AG20443 (cell line): ENCODE data around the gene ITGB1BP1.

Experiments
- DNase-seq: peaks from one replicate; pipeline ENCODE4 v3.0.0; 2012; ENCODE audit warnings: low spot score, mixed read lengths

The ITGB1BP1 gene

DNA sequence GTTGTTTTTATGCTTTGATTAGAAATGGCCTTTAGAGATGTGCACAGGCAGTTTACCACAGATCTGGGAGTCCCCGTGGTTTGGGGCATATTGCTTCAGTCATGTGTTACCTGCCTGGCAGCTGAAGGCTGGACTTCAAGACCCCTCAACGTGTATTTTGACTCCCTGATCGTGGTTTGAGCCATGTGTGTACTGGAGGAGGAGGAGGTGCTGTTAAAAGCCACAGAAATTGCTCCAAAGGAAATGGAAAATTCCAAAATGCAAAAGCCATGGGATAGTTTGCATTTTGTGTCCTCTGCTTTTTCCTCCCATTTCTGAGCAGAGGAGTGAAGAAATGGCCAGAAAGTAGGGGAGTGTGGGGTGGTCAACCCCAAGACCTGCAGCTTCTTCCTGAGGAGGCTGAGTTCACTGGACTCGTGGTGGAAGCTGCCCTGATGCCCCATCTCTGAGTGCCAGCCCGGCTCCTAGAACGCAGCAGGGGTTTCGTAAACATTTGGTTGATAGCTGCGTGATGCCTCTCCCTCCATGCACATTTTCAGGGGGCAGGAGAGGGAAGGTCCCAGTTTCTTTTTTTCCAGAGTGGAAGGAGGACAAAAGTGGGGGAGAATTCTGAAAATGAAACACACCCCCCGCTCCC, 45.7 kb downstream of the ITGB1BP1 start:
- DNase-seq = no peak

DNA sequence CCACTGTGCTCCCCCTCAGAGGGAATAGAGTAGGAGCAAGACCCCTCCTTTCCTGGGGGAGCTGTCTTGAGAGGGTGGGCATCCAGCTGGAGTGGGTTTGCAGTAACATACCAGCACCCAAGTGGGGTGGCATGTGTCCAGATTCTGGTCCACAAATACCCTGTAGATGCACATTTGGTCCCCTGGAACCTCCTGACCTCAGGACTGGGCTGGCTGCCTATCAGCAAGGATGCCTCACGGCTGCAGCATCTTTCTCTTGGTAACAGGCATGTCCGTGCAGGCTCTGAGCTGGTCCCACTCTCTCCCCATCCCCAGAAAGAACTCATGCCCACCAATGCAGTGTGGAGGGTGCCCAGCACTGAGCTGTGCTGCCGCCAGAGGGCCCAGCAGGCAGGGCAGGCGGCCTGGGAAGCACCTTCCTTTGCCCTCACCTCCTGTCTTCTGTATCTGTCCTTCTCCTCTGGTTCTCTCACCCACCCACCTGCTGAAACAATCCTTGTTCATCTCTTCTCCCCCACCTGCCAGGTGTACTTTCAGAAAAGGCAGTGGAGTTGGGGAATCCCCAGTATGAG, 47.4 kb downstream of the ITGB1BP1 start:
- no peak for DNase-seq

DNA sequence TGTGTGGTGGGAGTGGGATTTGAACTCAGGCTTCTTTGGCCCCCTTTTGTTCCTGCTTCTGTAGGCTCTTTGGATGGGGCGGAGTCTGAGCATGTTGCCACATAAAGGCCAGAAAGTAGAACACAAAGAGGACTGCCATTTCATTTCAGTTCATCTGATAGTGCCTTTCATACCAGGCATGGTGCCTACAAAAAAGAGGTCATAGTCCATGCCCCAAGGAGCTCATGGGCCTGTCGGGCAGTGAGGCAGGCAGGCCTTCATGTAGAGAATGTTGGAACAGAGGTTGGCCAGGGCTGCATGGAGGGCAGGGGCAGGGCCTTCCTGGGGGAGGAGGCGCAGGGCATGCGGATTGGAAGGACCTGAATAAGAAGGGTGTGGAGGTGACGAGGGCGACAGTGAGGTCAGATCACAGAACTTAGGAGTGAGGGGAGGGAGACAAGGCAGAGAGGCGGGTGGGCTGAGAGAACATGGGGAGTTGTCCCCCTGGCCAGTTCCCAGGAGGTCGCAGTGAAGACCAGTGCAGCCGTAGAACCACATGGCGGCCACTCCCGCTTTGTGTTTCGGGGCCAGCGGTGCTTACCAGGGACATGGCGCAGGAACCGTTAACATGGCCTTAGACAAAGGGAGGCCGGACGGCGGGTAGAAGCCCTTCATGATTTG, 49.1 kb downstream of the ITGB1BP1 start:
- no peak for DNase-seq

DNA sequence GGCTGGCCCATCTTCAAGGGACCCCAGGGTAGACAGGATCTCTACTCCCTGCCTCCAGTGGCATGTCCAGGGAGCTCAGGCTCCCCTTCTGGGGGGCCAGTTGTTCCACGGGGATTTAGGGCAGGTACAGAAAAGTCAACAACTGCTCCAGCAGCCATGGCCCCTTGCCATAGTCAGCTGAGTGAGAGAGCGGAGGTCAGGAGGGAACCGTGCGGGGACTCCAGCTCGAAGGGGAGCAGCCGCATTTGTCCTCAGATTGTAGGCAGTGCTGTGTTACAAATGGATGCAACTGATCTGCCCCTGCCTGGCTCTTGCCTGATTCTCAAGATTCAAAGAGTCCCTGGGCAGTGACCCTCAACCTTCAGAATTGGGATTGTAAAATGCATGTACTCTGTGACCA, 49.9 kb downstream of the ITGB1BP1 start:
- no peak for DNase-seq

DNA sequence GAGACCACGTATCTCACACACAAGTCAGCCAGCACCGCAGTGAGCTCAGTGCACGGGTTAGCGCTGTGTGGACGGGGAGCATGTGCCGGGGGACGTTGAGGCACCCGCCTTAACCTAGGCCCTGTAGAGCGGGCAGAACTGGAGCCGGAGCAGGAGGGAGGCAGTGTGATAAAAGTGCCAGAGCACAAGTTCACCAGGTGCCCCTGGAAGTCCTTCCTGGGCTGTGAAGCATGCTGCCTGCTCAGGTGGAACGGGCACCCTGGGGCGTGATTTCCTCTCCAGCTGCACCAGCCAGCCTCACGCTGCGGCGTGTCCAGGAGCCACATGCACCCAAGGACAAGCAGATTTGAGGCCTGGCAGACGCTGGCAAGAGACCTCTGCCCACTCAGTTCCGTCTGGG, 50.3 kb downstream of the ITGB1BP1 start:
- DNase-seq = no peak

DNA sequence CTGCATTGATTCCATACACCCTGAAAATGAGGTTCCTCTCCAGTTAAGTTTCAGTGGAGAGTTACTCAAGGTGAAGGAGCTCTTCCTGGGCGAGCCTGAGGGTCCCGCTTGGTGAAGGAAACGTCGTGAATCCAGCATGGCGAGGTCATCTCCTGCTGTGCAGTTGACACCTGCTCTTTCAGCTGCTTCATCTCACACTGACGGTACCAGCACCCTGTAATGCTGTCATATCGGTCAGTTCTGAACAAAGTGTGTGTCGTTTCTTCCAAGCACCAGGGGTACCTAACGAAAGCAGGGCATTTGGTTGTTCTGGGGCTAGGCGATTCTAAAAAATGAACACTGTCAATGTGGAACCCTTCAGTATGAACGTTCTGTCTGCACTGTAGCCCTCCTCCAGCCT, 52.6 kb downstream of the ITGB1BP1 start:
- no peak for DNase-seq

DNA sequence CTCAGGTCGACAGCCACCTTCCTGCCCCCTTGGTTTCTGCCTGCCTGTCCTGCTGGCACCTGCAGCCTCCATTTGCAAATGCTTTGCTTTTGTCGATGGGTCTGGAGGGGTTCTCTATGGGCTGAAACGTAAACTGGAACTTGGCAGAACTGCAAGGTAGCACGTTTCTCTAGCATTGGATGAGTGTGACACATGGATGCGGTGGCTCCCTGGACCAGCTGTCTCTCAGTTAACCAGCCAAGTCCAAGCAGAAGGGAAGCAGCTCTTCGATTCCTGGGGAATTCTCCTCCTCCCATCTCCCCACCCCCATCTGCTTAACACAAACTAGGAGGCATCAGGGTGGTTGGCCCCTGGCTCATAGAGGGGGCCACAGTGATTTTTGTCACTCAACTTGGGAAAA, 57.3 kb downstream of the ITGB1BP1 start:
- no peak for DNase-seq

DNA sequence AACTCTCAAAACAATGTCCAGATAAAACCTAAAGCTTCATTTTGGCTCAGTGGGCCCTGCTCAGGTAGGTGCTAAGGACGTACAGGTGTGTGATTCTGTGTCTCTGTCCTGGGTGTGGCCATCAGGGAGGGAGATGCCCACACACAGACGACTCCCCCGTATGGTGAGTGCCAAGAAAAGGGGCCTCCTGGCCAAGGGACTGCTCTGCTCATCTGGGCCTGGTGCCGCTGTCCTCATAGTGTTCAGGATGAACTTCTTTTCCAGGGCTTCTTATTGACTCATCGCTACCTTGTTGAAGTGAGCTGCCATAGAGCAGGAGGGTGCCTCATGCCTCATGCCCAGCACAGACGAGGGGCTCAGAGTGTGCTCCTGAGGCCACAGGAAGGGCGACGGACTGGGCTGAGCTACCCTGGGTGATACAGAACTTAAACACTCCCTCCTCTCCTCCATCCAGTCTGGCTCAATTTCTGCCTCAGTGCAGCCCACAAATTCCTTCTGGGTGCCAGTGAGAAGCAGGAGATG, 57.8 kb downstream of the ITGB1BP1 start:
- DNase-seq = no peak

DNA sequence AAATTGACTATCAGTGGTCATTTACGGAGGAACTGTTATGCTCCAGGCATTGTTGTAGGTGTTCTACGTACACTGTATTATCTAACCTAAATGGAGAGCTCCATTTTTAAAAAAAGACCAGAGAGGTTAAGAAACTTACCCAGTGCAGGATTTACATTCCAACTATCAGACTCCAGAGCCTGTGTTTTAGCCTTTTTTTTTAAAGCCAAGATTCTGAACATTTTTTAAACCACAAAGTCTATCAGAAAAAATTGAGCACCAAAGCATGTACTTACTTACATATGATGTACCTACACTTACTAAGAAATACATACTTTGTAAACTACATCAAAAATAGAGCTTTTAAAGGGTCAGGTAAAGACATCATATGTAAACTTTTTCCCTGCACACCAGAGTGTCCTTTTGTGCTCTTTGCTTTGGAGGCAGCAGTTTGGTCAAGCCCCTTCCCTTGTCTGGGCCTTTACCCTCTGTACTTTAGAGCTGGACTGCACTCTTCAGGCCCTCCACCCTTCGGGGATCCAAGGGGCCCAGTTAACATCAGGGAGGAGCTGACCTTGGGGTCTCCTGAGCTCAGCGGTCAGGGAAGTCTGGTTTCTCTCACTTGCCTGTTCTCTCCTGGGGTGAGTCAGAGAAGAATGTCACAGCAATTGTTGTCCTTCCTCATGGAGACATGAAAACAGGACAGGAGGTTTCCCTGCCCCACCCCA, 58.4 kb downstream of the ITGB1BP1 start:
- DNase-seq = no peak

DNA sequence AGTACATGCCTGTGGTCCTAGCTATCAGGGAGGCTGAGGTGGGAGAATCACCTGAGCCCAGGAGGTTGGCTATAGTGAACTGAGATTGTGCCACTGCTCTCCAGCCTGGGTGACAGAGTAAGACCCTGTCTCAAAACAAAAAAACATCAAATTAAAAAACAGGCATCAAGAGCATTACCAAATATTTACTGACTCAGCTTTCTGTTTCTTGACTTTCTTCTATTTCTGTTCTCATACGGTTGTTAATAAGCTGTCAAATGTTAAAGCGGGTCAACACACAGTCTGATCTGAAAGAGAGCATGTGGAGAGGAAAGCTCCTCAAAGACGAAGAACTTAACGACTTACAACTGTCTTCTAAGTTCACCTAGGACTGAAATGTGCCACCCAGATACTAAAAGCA, 59.0 kb downstream of the ITGB1BP1 start:
- no peak for DNase-seq

DNA sequence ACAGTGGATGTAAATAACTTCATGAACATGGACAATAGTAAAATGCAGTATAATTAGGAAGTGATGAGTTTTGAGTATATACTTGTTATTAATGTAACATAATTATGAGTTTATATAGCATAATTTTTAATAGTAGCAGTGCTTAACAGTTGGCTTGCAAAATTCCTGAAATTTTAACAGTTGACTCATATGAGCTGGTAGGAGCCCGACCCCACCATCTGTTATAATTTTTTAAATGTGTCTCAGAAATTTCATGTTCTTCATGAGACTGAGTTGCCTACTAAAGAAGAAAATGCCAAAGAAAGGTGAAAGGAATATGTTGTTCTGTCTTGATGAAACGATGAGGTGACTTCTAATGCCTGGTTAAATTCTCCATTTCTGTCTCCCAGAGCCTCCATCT, 62.6 kb downstream of the ITGB1BP1 start:
- no peak for DNase-seq

DNA sequence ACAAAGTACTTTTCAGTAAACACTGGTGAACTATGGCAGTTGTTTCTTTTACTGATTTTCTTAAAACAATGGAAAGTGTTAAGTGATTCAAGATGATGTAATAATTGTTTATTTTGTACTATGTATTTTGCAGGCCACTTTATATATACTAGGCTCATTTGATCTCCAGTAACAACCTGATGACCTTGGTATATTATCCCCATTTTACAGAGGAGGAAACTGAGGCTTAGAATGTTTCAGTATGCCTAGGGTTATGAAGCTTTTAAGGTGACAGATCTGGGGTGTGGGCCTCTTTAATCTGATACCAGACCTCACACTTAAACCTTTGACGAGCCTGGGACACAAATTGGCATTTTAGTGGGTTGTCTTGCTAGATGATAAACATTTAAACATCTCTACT, 63.2 kb downstream of the ITGB1BP1 start:
- no peak for DNase-seq

DNA sequence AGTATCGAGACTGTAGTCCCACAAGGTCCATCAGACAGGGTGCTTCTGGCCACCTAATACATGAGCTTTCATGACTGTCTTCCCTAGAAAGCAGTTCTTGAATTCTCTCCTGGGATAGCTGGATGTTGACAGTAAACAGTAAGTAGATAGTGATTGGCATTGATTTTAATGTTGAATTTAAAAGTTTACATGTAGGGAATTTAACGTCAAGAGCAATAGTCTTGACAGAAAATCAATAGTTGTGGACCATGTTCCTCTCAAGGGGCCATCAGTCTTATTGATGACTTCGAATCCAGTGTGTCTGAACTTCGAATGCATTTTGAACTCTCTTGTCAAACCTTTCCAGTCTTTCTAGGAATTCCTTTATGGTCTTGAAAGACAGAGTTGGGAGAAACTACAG, 63.9 kb downstream of the ITGB1BP1 start:
- DNase-seq = no peak

DNA sequence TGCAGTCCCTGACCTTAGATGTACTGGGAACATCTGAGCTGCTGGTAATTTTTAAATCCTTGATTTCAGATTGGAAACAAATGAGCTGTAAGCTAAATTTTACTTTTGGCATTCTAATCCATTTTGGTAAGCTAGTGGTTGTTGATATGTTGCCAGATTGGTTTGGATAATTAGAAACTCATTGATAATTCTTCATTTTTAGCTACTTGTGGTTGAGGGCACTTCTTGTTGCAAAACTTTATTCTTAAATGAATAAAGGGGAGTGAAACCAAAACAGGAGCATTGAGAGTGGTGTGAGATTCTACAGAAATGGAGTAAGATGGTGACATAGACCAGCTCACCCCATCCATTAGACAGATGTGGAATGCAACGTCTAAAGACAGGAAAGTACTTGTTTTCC, 64.5 kb downstream of the ITGB1BP1 start:
- DNase-seq = no peak

DNA sequence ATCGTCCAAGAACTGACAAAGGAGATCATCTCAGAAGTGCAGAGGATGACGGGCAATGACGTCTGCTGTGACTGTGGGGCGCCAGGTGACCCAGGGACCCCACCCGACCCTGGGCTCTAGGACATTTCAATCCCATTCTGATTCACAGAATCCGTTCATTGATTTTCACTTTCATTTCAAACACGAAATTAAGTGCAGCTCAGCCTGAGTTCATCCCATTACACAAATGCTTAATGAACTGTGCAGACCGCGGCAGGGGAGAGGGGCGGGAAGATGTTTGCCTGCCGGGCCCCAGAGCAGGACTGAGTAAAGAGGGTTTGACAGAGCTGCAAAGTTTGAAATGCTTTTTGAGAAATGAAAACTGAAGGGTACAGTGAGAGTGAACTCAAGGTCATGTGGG, 67.1 kb downstream of the ITGB1BP1 start:
- no peak for DNase-seq

DNA sequence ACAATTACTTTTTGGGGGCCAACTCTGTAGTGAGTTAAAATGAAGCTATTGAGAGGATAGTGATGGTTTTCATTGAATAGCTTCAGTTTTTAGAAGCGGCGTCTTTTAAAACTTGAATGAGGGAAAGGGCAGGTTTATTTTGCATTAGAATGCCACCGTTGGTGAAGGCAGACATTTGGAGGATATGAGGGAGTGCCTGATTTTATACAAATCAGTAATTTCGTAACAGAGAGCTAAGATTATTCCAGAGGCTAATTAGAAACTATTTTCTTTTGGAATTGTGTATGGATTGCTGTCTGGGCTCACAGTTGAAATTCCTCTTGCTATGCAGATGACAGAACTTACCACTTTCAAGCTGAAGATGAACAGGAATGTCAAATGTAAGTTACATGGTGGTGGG, 67.6 kb downstream of the ITGB1BP1 start:
- no peak for DNase-seq

DNA sequence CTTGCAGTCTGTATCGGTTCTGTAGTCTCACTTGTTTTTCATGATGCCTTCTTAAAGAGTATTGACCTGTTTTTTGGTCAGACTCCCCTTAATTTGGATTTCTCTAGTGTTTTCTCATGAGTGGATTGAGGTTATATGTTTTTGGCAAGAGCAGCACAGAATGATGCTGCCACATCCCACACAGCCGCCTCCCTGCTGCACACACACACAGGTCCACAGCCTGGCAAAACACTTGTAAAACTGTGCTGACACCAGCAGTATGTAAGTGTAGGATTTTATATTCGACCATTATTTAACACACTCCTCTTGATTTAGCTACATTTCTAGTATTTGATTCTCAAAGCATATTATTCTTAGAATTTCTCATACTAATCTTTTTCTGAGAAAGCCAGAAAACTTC, 68.1 kb downstream of the ITGB1BP1 start:
- DNase-seq = no peak

DNA sequence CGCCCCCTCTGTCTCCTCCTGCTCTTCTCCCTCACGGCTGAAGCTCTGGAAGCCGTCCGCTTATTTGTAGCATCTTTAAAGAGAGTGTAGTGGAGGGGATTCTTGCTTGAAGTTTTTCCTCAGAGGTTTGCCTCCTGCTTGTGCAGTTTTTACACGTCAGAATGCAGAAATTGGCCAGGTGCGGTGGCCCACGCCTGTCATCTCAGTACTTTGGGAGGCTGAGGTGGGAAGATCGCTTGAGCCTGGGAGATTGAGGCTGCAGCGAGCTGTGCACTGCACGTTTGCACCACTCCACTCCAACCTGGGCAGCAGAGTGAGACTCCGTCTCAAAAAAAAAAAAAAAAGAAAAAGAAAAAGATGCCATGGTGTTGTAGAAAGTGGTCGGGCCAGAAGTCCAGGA, 69.0 kb downstream of the ITGB1BP1 start:
- no peak for DNase-seq
